COLO668 (cell line): ENCODE results near the gene MCHR1.
A peak's percentile ranks its signal among the peaks of the same experiment; 100 is the strongest.
"Not testable (repeated sequence)": the region's sequence is repeated elsewhere in the genome, so short reads cannot be mapped to it uniquely, and the experiment has no call there.

Source experiments
- DNase-seq: peaks from one replicate; lab custom pipeline; 2025; ENCODE audit not compliant: unreplicated experiment; lab: John Stamatoyannopoulos, UW

Gene MCHR1

DNA sequence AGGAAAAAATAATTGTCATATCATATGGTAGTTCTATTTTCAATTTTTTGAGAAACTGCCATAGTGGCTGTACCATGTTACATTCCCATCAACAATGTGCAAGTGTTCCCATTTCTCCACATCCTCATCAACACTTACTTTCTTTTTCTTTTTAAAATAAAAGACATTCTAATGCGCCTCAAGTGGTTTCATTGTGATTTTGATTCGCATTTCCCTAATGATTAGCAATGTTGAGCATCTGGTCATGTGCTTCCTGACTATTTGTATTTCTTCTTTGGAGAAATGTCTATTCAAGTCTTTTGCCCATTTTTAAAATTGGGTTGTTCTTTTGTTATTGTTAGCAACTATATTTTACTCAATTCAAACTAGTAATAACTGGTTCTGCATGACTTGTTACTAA, 8.4 kb downstream of the MCHR1 start:
- DNase-seq, result no peak

- DNase-seq, result no peak
Observed at GRCh38 chr22:40690370-40690769, 11.1 kb downstream of the MCHR1 start.

DNA sequence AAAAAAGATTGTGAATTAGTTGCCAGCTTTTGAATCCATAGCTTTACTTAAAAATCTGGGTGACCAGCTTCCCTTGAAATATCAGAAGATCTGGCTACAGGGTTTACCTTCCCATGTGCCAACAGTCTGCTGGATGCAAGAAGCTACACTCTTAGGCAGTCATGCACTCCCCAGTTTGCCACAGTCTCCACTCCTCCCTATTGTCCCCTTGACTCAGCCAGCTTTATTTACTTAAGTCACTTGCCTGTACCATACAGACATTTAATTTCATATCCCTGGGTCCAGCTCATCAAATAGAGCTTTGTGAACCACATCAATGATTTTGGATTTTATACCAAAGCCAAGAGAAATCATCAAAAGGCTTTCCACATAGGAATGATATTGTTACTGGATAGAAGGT, 12.2 kb downstream of the MCHR1 start:
- DNase-seq, result no peak

DNA sequence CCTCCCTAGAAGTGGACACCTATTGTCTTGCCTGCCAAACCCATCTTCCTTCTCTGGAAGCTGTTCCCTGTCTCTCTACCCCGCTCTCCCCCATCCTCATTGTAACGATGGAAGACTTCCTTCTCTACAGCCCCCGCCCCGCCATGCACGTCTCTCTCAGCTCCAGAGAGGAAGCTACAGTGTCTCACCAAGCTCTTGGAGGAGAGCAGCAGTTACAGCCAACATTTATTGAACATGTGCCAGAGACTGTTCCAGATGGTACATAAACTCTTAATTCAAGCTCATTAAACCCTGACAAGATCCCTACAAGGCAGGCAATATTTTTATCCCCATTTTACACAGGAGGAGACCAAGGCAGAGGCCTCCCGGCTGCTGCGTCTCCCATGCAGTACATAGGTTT, 15.1 kb downstream of the MCHR1 start:
- DNase-seq, result no peak

DNA sequence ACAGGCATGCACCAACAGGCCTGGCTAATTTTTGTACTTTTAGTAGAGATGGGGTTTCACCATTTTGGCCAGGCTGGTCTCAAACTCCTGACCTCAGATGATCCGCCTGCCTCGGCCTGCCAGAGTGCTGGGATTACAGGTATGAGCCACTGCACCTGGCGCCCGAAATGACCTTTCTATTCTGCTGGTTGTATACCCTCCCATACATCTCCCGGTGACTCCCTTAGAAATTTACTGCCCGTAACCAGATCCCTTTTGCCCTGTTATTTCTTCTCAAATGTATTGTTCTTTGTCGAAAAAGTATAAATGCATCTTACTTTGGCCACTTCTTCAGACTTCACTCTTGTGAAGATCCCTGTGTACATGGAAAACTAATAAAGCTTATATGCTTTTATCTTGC, 22.0 kb downstream of the MCHR1 start:
- DNase-seq, result no peak

DNA sequence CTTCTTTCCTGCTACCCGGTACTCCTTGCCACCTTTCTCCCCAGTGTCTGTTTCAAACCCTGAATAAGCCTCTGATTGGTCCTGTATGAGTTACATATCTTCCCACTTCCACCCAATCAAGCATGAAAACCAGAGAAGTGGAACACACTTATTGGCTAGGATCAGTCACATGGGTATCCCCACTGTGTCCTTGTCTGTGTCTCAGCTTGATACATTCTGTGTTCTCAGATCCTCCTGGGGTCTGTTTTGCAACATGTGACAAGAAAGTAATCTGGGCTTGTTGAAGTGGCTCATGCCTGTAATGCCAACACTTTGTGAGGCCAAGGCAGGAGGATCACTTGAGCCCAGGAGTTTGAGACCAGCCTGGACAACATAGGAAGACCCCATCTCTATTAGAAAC, 23.9 kb downstream of the MCHR1 start:
- DNase-seq, result no peak

- no peak for DNase-seq
Observed at GRCh38 chr22:40703736-40704135, 24.5 kb downstream of the MCHR1 start.

DNA sequence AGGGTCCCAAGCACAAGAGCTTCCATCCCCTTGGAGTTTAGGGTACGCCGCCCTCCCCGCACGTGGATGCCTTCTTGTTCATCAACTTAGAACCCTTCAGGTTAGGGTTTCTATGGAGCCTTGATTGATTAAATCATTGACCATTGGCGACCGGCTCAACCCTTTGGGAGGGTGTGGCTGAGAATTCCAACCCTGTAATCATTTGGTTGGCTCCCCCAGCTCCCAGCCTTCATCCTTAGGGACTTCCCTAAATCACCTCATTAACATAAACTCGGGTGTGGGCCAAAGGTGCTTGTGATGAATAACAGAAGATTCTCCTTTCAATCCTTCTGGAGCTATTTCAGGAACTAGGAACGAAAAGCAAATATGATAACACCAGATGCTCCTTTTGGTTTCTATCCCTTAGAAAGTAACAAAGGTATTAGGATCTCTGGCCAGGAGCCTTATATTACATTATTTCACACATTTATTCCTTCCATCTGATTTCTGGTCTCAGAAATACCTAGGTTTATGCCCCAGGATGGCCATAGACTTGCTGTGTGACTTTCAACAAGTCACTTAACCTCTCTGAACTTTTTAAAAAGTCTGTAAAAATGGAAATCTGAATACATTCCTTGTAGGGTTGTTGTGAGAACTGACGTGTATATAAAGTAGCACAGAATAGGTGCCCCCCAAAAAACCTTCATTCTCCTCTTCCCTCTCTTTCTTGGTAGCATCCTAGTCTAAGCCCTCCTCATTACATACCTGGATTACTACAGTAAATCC, 26.8 kb downstream of the MCHR1 start:
- DNase-seq, result no peak

- no peak for DNase-seq
Observed at GRCh38 chr22:40707154-40707553, 27.9 kb downstream of the MCHR1 start.

DNA sequence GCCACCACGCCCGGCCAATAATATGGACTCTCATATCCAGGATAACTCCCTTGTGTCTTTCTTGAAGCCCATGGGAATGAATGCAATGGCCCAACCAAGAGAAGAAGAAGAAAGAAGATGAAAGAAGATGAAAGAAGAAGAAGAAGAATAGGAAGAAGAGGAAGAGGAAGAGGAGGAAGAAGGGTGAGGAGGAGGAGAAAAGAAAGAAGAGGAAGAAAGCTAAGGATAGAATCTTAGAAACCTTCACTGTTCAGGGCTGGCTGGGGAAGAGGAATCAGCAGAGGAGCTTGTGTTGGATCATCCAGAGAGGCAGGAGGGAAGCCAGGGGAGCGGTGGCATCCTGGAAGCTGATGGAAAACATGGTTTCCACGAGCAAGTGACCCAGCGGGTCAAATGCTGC, 28.9 kb downstream of the MCHR1 start:
- DNase-seq, result no peak

- no peak for DNase-seq
Observed at GRCh38 chr22:40709752-40710413, 30.6 kb downstream of the MCHR1 start.

DNA sequence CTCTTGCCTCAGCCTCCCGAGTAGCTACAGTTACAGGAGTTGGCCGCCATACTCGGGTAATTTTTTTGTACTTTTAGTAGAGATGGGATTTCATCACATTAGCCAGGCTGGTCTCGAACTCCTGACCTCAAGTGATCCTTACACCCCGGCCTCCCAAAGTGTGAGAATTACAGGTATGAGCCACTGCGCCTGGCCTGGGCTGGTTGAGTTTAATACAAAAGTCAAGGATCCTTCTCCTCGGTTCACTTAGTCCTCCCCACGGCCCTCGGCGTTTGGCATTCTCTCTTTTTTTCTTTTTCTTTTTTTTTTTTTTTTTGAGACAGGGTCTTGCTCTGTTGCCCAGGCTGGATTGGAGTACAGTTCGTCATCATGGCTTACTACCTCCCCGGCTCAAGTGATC, 33.0 kb downstream of the MCHR1 start:
- no peak for DNase-seq

GRCh38 chr22:40714499-40715337, 35.4 kb downstream of the MCHR1 start:
- DNase-seq, result peak; percentile 19

- DNase-seq, result no peak
Observed at GRCh38 chr22:40716116-40716515, 36.8 kb downstream of the MCHR1 start.

- not testable (repeated sequence) for DNase-seq
Observed at GRCh38 chr22:40717657-40718056, 38.4 kb downstream of the MCHR1 start.

GRCh38 chr22:40718250-40719204, 39.2 kb downstream of the MCHR1 start:
- no peak for DNase-seq

DNA sequence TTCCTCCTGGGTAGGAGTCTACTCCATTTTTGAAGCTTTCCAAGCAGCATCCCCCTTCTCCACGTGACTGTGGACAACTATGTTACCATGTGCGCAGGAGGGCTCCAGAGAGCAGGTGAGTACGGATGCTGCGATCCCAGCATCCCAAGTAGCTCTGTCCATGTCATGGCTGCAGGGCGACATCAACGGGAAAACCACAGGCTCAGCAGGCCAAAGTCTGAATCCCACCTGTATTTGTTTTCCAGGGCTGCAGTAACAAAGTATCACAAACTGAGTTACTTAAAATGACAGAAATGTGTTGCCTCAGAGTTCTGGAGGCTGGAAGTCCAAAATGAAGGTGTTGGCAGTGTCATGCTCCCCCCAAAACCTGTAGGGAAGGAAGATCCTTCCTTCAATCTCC, 40.3 kb downstream of the MCHR1 start:
- peak; percentile 15 for DNase-seq

DNA sequence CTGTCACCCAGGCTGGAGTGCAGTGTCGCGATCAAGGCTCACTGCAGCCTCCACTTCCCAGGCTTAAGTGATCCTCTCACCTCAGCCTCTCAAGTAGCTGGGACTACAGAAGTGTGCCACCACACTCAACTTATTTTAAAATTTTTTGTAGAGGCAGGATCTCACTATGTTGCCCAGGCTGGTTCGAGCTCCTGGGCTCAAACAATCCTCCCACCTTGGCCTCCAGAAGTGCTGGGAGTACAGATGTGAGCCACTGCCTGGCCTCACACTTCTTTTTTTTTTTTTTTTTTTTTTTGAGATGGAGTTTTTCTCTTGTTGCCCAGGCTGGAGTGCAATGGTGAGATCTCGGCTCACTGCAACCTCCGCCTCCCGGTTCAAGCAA, 40.9 kb downstream of the MCHR1 start:
- not testable (repeated sequence) for DNase-seq

GRCh38 chr22:40720538-40721256, 41.4 kb downstream of the MCHR1 start:
- no peak for DNase-seq

DNA sequence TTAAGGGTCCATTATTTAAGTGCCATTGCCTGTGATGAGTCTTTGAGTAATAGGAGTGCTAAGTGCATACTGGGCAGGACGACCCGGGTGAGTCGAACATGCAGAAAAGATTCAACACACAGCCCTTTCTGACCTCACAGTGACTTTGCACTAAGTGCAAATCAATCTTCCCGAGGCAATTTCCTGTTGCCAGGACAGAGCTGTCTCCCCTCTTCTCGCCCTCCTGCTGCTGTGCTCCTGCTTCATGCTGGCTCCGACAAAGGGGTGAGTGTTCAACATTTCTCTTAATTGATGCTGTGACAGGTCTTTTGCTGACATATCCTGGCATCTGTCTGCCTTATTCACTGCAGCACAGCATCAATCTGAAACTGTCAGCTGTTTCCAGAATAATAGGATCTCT, 42.0 kb downstream of the MCHR1 start:
- peak; percentile 59 for DNase-seq
